Measurements from ENCODE around the gene SYT11. TPM values are rescaled to one million over a fixed set of nuclear protein-coding genes. Genes with fewer than 3 reads are reported as not detected.

SYT11 gene
- total and polyA plus RNA-seq, 10 of the 15 experiments (the other 5 are each of a cell fraction or from before 2014, with no cell fraction given), result 7.7 to 21.2 (median 13.5) TPM

DNA sequence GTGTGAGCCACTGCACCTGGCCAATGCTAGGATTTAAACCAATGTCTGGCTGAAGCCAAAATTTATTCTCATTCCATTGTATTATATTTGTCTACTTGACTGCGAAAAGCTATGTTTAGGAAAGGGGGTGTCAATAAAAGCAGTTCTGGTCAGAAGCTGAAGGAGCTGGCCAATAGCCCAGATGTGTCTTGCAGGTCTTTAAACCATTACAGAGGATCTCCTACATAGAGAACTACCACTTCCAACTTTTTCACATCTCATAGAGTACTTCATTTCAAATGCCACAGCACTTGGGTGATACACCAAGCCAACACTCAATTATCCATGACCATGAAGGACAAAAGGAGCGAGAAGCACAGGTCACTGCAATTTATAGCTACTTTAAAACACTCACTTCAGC, 2.5 kb downstream of the SYT11 start (continued):
- TF ChIP-seq MEF2A (IDR thresholded peaks at IDR 0.05; ENCODE audit: insufficient read depth, low read depth, low read length) (no peak), YY1 (IDR thresholded peaks at IDR 0.05; ENCODE audit: low read depth, low read length) (no peak), FOXM1 (IDR thresholded peaks at IDR 0.05; ENCODE audit: low read depth, low read length) (no peak)
- TF ChIP-seq, protein P1, sequence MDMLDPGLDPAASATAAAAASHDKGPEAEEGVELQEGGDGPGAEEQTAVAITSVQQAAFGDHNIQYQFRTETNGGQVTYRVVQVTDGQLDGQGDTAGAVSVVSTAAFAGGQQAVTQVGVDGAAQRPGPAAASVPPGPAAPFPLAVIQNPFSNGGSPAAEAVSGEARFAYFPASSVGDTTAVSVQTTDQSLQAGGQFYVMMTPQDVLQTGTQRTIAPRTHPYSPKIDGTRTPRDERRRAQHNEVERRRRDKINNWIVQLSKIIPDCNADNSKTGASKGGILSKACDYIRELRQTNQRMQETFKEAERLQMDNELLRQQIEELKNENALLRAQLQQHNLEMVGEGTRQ (IDR thresholded peaks at IDR 0.05; ENCODE audit: borderline replicate concordance, low read depth, low read length), result no peak
- TF ChIP-seq, protein P2, sequence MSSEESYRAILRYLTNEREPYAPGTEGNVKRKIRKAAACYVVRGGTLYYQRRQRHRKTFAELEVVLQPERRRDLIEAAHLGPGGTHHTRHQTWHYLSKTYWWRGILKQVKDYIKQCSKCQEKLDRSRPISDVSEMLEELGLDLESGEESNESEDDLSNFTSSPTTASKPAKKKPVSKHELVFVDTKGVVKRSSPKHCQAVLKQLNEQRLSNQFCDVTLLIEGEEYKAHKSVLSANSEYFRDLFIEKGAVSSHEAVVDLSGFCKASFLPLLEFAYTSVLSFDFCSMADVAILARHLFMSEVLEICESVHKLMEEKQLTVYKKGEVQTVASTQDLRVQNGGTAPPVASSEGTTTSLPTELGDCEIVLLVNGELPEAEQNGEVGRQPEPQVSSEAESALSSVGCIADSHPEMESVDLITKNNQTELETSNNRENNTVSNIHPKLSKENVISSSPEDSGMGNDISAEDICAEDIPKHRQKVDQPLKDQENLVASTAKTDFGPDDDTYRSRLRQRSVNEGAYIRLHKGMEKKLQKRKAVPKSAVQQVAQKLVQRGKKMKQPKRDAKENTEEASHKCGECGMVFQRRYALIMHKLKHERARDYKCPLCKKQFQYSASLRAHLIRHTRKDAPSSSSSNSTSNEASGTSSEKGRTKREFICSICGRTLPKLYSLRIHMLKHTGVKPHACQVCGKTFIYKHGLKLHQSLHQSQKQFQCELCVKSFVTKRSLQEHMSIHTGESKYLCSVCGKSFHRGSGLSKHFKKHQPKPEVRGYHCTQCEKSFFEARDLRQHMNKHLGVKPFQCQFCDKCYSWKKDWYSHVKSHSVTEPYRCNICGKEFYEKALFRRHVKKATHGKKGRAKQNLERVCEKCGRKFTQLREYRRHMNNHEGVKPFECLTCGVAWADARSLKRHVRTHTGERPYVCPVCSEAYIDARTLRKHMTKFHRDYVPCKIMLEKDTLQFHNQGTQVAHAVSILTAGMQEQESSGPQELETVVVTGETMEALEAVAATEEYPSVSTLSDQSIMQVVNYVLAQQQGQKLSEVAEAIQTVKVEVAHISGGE (CRISPR knock-in tag; IDR thresholded peaks at IDR 0.05), result no peak

DNA sequence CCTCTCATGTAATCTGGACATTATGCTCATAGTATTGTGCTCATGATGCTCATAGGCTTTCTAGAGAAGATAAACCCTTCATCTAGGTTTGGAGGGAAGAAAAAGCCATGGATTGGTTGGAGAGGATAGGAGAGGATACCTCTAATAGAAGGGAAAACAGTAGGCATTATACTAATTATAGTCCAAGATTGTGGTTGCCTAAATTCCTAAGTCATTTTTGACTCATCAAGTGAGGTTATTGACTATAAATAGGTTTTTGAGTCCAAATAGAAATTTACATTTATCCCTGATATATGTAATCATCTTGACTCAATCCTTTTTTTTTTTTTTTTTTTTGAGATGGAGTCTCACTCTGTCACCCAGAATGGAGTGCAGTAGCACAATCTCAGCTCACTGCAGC, 5.0 kb downstream of the SYT11 start:
- BruUV-seq (replicated peaks), result no TSS peak
- Histone ChIP-seq H3K4me3 (no peak overlapping the region), H3K36me3 (ENCODE audit: control insufficient read depth in 2 of 2, insufficient read depth in 2 of 2, low read length in 1 of 2) (peaks cover 0 to 1% of the 10 kb centered on the region in 2 experiments; a peak in 3 of 4 replicates), H3K4me1 (ENCODE audit: control insufficient read depth, insufficient read depth, low read length) (peaks cover 6% of the 10 kb centered on the region), H3K27ac (ENCODE audit: control insufficient read depth, insufficient read depth) (no peak overlapping the region), H3K9ac (ENCODE audit: control insufficient read depth, insufficient read depth, low read length) (no peak overlapping the region), H3K4me2 (ENCODE audit: control insufficient read depth, insufficient read depth) (no peak overlapping the region), H4K20me1 (ENCODE audit: control insufficient read depth, insufficient read depth) (no peaks in the 10 kb centered on the region), H3K27me3 (replicated peaks in 1 of 2; ENCODE audit: control insufficient read depth in 2 of 2, insufficient read depth in 2 of 2, low read length in 1 of 2) (no peaks in the 10 kb centered on the region), H3K79me2 (ENCODE audit: control insufficient read depth, insufficient read depth, low read length) (peaks cover 2% of the 10 kb centered on the region; the same call in 1 of the 2 replicates), H3K9me3 (replicated peaks; ENCODE audit: control insufficient read depth, insufficient read depth, low read length) (no peaks in the 10 kb centered on the region), H2AFZ (ENCODE audit: control insufficient read depth, low read depth, low read length) (no peak overlapping the region)
- intact Hi-C loops (cut with micrococcal nuclease; ENCODE audit: unreplicated experiment), result no loop called here
- ChIA-PET SMC1A (ENCODE audit: uncharacterized antibody, unreplicated experiment) (interaction anchor here (0.9 to 1.1 kb wide), 4 partner anchors 8 to 49 kb away, joined by 3 read pairs; no protein-coding TSS in a partner anchor), CTCF (interaction anchor here (1.2 kb wide), 1 partner anchor 202 kb away, joined by 4 read pairs; no protein-coding TSS in a partner anchor), RAD21 (ENCODE audit: unreplicated experiment) (no interaction called here), POLR2A (interaction anchor here (0.6 to 0.9 kb wide), 3 partner anchors 15 to 122 kb away, joined by 3 to 8 read pairs (median 5); no protein-coding TSS in a partner anchor)
- in situ Hi-C loops (cut with MboI), result no loop called here
- FAIRE-seq (no peak), ATAC-seq (no peak), DNase-seq (ENCODE audit: low read depth, low spot score) (no peak)
- TF ChIP-seq CBFB (IDR thresholded peaks at IDR 0.05; ENCODE audit: low read depth) (no peak), SUZ12 (IDR thresholded peaks at IDR 0.05; ENCODE audit: unreplicated experiment) (no peak), ZNF274 (IDR thresholded peaks at IDR 0.05; ENCODE audit: insufficient read depth, insufficient read length) (no peak), NFIC (IDR thresholded peaks at IDR 0.05; ENCODE audit: low read depth, low read length) (no peak), TBL1XR1 (IDR thresholded peaks at IDR 0.05; ENCODE audit: low read depth, low read length) (no peak), NBN (IDR thresholded peaks at IDR 0.05) (no peak), KLF5 (IDR thresholded peaks at IDR 0.05; ENCODE audit: partially characterized antibody) (no peak), SMAD5 (IDR thresholded peaks at IDR 0.05; ENCODE audit: low read depth) (no peak)
- TF ChIP-seq, protein P1 (IDR thresholded peaks at IDR 0.05; ENCODE audit: borderline replicate concordance, low read depth, low read length), result no peak
- TF ChIP-seq, protein P3, sequence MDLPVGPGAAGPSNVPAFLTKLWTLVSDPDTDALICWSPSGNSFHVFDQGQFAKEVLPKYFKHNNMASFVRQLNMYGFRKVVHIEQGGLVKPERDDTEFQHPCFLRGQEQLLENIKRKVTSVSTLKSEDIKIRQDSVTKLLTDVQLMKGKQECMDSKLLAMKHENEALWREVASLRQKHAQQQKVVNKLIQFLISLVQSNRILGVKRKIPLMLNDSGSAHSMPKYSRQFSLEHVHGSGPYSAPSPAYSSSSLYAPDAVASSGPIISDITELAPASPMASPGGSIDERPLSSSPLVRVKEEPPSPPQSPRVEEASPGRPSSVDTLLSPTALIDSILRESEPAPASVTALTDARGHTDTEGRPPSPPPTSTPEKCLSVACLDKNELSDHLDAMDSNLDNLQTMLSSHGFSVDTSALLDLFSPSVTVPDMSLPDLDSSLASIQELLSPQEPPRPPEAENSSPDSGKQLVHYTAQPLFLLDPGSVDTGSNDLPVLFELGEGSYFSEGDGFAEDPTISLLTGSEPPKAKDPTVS (IDR thresholded peaks at IDR 0.05; ENCODE audit: low read depth, low read length), result no peak
- TF ChIP-seq, protein P4, sequence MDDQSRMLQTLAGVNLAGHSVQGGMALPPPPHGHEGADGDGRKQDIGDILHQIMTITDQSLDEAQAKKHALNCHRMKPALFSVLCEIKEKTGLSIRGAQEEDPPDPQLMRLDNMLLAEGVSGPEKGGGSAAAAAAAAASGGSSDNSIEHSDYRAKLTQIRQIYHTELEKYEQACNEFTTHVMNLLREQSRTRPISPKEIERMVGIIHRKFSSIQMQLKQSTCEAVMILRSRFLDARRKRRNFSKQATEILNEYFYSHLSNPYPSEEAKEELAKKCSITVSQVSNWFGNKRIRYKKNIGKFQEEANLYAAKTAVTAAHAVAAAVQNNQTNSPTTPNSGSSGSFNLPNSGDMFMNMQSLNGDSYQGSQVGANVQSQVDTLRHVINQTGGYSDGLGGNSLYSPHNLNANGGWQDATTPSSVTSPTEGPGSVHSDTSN (IDR thresholded peaks at IDR 0.05; ENCODE audit: insufficient replicate concordance, low read depth, low read length), result no peak

Data from GM12878 (cell line).